Neural cell (in vitro differentiated cells): ENCODE data around the gene RLN2.
"Not testable (repeated sequence)": the region's sequence is repeated elsewhere in the genome, so short reads cannot be mapped to it uniquely, and the experiment has no call there.

Experiments used
- EP300 ChIP-seq: fragments of 450-650 bp; conservative IDR thresholded peaks from 2 replicates; pipeline ENCODE4 v1.6.1; 2014; ENCODE audit warnings: antibody characterized with exemption, mild to moderate bottlenecking, moderate library complexity; ENCODE audit not compliant: poor library complexity, severe bottlenecking
- EZH2 ChIP-seq: fragments of 200-600, 300-800 bp; shearing (Covaris generic), sonication (generic); IDR thresholded peaks from 2 replicates; pipeline ENCODE4 v1.6.1; 2014; ENCODE audit warnings: antibody characterized with exemption, low read length, borderline replicate concordance, mild to moderate bottlenecking; ENCODE audit not compliant: insufficient read depth, poor library complexity, severe bottlenecking
- POLR2AphosphoS5 ChIP-seq: IDR thresholded peaks from 2 replicates; pipeline ENCODE4 v1.6.1; 2012
- RAD21 ChIP-seq: fragments of 450-650 bp; conservative IDR thresholded peaks from 2 replicates; pipeline ENCODE4 v1.6.1; 2014; ENCODE audit warnings: antibody characterized with exemption, mild to moderate bottlenecking, moderate library complexity
- SMC3 ChIP-seq: fragments of 450-650 bp; conservative IDR thresholded peaks from 2 replicates; pipeline ENCODE4 v1.6.1; 2014; ENCODE audit warnings: antibody characterized with exemption, mild to moderate bottlenecking, moderate library complexity; ENCODE audit not compliant: poor library complexity
- TF ChIP-seq, protein P1 (sequence below): fragments of 450-650 bp; IDR thresholded peaks from 2 replicates; pipeline ENCODE4 v1.5.1; 2014; ENCODE audit warnings: antibody characterized with exemption, mild to moderate bottlenecking, moderate library complexity; ENCODE audit not compliant: poor library complexity, severe bottlenecking
- TF ChIP-seq, protein P2 (sequence below): IDR thresholded peaks from 2 replicates; pipeline ENCODE4 v1.6.1; 2012; ENCODE audit warnings: borderline replicate concordance

DNA sequence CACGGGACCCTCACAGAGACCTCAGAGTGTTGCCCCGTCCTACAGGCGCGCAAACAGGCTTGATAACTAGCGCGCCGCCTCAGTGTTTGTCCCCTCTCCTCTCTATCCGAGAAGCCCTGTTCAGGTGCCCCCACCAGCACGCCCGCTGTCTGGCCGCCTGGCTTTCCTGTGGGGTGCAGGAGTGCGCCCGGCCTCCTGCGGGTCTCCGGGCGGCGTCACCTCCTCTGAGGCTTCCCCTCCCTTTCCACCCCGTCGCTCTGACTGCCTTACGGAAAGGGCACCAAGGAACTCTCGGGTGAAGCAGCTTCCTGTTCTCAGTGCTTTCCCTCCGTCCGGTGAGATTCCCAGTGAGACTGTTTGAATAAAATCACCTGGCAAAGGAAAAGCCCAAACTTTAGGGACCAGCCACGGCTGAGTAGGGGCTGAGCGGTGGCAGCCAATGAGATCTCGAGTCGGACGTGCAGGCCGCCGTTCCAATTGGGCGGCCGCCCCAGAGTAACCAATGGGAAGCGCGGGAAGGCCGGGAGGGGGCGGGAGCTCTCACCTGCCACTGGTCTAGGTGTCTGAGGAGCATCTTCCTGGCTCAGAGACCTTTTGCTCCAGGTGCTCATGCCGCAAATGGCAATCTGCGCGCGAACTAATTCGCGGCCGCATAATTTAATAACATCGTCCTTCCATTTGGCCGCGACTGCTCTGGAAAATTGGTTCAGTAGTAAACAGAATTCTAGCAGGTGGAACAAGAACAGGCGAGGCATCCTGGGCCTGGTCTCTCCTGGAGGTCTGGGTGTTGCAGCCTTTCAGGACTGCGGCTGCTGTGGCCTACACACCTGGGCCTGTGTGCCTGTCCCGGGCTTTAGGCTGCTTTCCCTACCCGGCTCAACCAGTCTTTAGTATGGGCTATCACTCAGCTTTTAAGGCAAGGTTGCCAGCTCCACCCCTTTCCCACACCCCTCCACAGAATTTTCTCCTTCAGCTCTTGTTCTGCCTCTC is 34.8 kb upstream of the RLN2 start, which contains the start of gene RLN1:
- TF ChIP-seq, protein P1, sequence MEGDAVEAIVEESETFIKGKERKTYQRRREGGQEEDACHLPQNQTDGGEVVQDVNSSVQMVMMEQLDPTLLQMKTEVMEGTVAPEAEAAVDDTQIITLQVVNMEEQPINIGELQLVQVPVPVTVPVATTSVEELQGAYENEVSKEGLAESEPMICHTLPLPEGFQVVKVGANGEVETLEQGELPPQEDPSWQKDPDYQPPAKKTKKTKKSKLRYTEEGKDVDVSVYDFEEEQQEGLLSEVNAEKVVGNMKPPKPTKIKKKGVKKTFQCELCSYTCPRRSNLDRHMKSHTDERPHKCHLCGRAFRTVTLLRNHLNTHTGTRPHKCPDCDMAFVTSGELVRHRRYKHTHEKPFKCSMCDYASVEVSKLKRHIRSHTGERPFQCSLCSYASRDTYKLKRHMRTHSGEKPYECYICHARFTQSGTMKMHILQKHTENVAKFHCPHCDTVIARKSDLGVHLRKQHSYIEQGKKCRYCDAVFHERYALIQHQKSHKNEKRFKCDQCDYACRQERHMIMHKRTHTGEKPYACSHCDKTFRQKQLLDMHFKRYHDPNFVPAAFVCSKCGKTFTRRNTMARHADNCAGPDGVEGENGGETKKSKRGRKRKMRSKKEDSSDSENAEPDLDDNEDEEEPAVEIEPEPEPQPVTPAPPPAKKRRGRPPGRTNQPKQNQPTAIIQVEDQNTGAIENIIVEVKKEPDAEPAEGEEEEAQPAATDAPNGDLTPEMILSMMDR, result not testable (repeated sequence)
- TF ChIP-seq SMC3, EZH2, RAD21, POLR2AphosphoS5, EP300: not testable (repeated sequence)
- TF ChIP-seq, protein P2, sequence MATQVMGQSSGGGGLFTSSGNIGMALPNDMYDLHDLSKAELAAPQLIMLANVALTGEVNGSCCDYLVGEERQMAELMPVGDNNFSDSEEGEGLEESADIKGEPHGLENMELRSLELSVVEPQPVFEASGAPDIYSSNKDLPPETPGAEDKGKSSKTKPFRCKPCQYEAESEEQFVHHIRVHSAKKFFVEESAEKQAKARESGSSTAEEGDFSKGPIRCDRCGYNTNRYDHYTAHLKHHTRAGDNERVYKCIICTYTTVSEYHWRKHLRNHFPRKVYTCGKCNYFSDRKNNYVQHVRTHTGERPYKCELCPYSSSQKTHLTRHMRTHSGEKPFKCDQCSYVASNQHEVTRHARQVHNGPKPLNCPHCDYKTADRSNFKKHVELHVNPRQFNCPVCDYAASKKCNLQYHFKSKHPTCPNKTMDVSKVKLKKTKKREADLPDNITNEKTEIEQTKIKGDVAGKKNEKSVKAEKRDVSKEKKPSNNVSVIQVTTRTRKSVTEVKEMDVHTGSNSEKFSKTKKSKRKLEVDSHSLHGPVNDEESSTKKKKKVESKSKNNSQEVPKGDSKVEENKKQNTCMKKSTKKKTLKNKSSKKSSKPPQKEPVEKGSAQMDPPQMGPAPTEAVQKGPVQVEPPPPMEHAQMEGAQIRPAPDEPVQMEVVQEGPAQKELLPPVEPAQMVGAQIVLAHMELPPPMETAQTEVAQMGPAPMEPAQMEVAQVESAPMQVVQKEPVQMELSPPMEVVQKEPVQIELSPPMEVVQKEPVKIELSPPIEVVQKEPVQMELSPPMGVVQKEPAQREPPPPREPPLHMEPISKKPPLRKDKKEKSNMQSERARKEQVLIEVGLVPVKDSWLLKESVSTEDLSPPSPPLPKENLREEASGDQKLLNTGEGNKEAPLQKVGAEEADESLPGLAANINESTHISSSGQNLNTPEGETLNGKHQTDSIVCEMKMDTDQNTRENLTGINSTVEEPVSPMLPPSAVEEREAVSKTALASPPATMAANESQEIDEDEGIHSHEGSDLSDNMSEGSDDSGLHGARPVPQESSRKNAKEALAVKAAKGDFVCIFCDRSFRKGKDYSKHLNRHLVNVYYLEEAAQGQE, result not testable (repeated sequence)
